HepG2 (cell line): ENCODE data around the gene TMC8. TPM values are rescaled to one million over a fixed set of nuclear protein-coding genes. Genes with fewer than 3 reads are reported as not detected.

Experiments used
- ATM ChIP-seq: fragments of 450-650 bp; IDR thresholded peaks from 2 replicates; pipeline ENCODE4 v1.7.1; 2017; ENCODE audit warnings: mild to moderate bottlenecking, borderline replicate concordance
- CENPX ChIP-seq: sonication (generic); formaldehyde crosslinking; IDR thresholded peaks from 2 replicates; pipeline ENCODE4 v1.9.0; 2021; ENCODE audit warnings: mild to moderate bottlenecking, missing genetic modification reagents, moderate library complexity
- HES4 ChIP-seq: sonication (generic); formaldehyde crosslinking; IDR thresholded peaks from 2 replicates; pipeline ENCODE4 v1.9.0; 2021; ENCODE audit warnings: mild to moderate bottlenecking, missing genetic modification reagents, borderline replicate concordance
- HNRNPK ChIP-seq: fragments of 200-400 bp; formaldehyde crosslinking; IDR thresholded peaks from 2 replicates; pipeline ENCODE4 v1.6.1; 2018; ENCODE audit warnings: low read length, low read depth, moderate library complexity, mild to moderate bottlenecking; ENCODE audit not compliant: poor library complexity, severe bottlenecking
- LCORL ChIP-seq, 2 experiments: fragments of 450-650 bp in 1 of 2; sonication (generic) in 1 of 2; formaldehyde crosslinking in 1 of 2; IDR thresholded peaks; 2 replicates each; pipeline versions ENCODE4 v1.5.0 to v1.6.1; 2017 to 2020; ENCODE audit warnings: antibody characterized with exemption in 1 of 2, missing genetic modification reagents in 1 of 2
- MBD4 ChIP-seq: IDR thresholded peaks from 2 replicates; pipeline ENCODE4 v1.6.1; 2012; ENCODE audit warnings: low read length, inconsistent platforms, borderline replicate concordance
- MIER3 ChIP-seq: IDR thresholded peaks from 2 replicates; pipeline ENCODE4 v1.6.1; 2016; ENCODE audit warnings: missing compliant biosample characterization, borderline replicate concordance
- RBM22 ChIP-seq: fragments of 200-400 bp; formaldehyde crosslinking; optimal IDR thresholded peaks from 2 replicates; pipeline ENCODE3; 2017; ENCODE audit warnings: mild to moderate bottlenecking, low read length, moderate library complexity
- REST ChIP-seq, 2 experiments: IDR thresholded peaks; 2 replicates each; pipeline ENCODE4 v1.6.1; 2011 to 2012; ENCODE audit warnings: low read length in 2 of 2, borderline replicate concordance in 1 of 2, low read depth in 1 of 2, mild to moderate bottlenecking in 1 of 2, moderate library complexity in 1 of 2
- TBX3 ChIP-seq: fragments of 450-650 bp; IDR thresholded peaks from 2 replicates; pipeline ENCODE4 v1.6.1; 2017; ENCODE audit warnings: antibody characterized with exemption, mild to moderate bottlenecking, inconsistent platforms, borderline replicate concordance
- TCF12 ChIP-seq, 2 experiments: fragments of 450-650 bp in 1 of 2; sonication (generic) in 1 of 2; formaldehyde crosslinking in 1 of 2; IDR thresholded peaks; 2 replicates each; pipeline versions ENCODE4 v1.6.1 to v1.8.0; 2017 to 2022; ENCODE audit warnings: antibody characterized with exemption in 1 of 2, mild to moderate bottlenecking in 1 of 2, missing genetic modification reagents in 1 of 2, moderate library complexity in 1 of 2
- USF2 ChIP-seq, 2 experiments: sonication (generic) in 1 of 2; formaldehyde crosslinking in 1 of 2; IDR thresholded peaks; 2 replicates each; pipeline versions ENCODE4 v1.5.1 to v1.6.1; 2011 to 2020; ENCODE audit warnings: borderline replicate concordance in 1 of 2, low read depth in 1 of 2, low read length in 1 of 2, mild to moderate bottlenecking in 1 of 2, missing genetic modification reagents in 1 of 2, moderate library complexity in 1 of 2
- ZKSCAN1 ChIP-seq: fragments of 150-350 bp; IDR thresholded peaks from 2 replicates; pipeline ENCODE4 v1.6.1; 2014; ENCODE audit warnings: low read length
- ZNF687 ChIP-seq: sonication (generic); formaldehyde crosslinking; IDR thresholded peaks from 2 replicates; pipeline ENCODE4 v1.5.1; 2020; ENCODE audit warnings: mild to moderate bottlenecking, missing genetic modification reagents, moderate library complexity
- ZNF724P ChIP-seq: sonication (generic); formaldehyde crosslinking; IDR thresholded peaks from 2 replicates; pipeline ENCODE4 v1.8.0; 2022; ENCODE audit warnings: missing genetic modification reagents, borderline replicate concordance
- ZNF841 ChIP-seq: sonication (generic); formaldehyde crosslinking; IDR thresholded peaks from 2 replicates; pipeline ENCODE4 v1.8.1; 2023; ENCODE audit warnings: missing genetic modification reagents, borderline replicate concordance
- polyA plus RNA-seq, 8 experiments: library from polyadenylated mRNA; depleted of rRNA in 3 of 8; stranded (reverse) in 7 of 8; unstranded in 1 of 8; fragments of >200 nt; fragmentation: Illumina TruSeq in 4 of 8; extraction: Trizol in 4 of 8; gene quantifications; 2 replicates each; pipeline versions ENCODE4 v1.2.1 to v1.2.3, GENCODE V29; 2011 to 2016; ENCODE audit warnings: low read depth in 4 of 8, missing spikeins in 1 of 8, mixed read lengths in 1 of 8; ENCODE audit not compliant: insufficient read depth in 1 of 8
- total RNA-seq, 5 experiments: library from RNA; depleted of rRNA; stranded (reverse); fragments of >200 nt; fragmentation: Illumina TruSeq; extraction: Trizol; gene quantifications; 2 replicates each; pipeline ENCODE4 v1.2.3, GENCODE V29; 2016; ENCODE audit warnings: low read depth in 1 of 5

Gene TMC8
- total and polyA plus RNA-seq, 2 of the 13 experiments (the other 11 are each of a cell fraction or from before 2014, with no cell fraction given) = 0.53 to 7.8 TPM

GRCh38 chr17:78127239-78127887 is 3.2 kb upstream of the TMC8 start (continued):
- TF ChIP-seq LCORL (IDR thresholded peaks at IDR 0.05) (no peak), LCORL (CRISPR knock-in tag; IDR thresholded peaks at IDR 0.05) (peak; percentile 92), ZNF841 (CRISPR knock-in tag) (no peak), TBX3 (no peak), ATM (no peak), USF2 (IDR thresholded peaks at IDR 0.05; ENCODE audit: low read depth, low read length) (no peak), USF2 (CRISPR knock-in tag; IDR thresholded peaks at IDR 0.05; ENCODE audit: borderline replicate concordance) (no peak), ZKSCAN1 (no peak), HES4 (CRISPR knock-in tag) (no peak), CENPX (CRISPR knock-in tag) (no peak), ZNF687 (CRISPR knock-in tag) (peak; percentile 95), TCF12 (IDR thresholded peaks at IDR 0.05) (no peak), TCF12 (CRISPR knock-in tag; IDR thresholded peaks at IDR 0.05) (no peak), HNRNPK (no peak), ZNF724P (CRISPR knock-in tag) (peak; percentile 63; the same call in 1 of the 2 replicates), MBD4 (no peak), RBM22 (no peak), MIER3 (CRISPR knock-in tag) (peak; percentile 43; the same call in 1 of the 2 replicates), REST (IDR thresholded peaks at IDR 0.05; ENCODE audit: borderline replicate concordance in 1 of 2, low read depth in 1 of 2, low read length in 2 of 2) (no peak; a peak in 1 of 4 replicates)
